ENCODE results near the gene SUPT6H. TPM values are rescaled to one million over a fixed set of nuclear protein-coding genes. Genes with fewer than 3 reads are reported as not detected.

The SUPT6H gene
- polyA plus RNA-seq, 1 experiment: 37.1 TPM

- POLR2A ChIA-PET: interaction anchor here (0.6 kb wide), 1 partner anchor 34 kb away, joined by 4 read pairs; no protein-coding TSS in a partner anchor
- Histone ChIP-seq H3K36me3 (ENCODE audit: control insufficient read depth, insufficient read depth, low read length) (peaks cover 19% of the 10 kb centered on the region), H3K27me3 (ENCODE audit: control insufficient read depth, insufficient read depth, low read length) (no peaks in the 10 kb centered on the region), H3K4me3 (ENCODE audit: low read depth, low read length) (no peak overlapping the region)
- DNase-seq (ENCODE audit: low read depth): no peak
- CTCF ChIA-PET: interaction anchor here (0.6 to 4.5 kb wide), 4 partner anchors 7 to 239 kb away, joined by 3 to 21 read pairs (median 10); partner anchors contain the start of genes RPL23A and TLCD1
- TF ChIP-seq CTCF (IDR thresholded peaks at IDR 0.05; ENCODE audit: insufficient read depth, low read depth, low read length): no peak
Observed at GRCh38 chr17:28712705-28713415, 50.9 kb downstream of the SUPT6H start.

GRCh38 chr17:28714281-28714680 is 52.3 kb downstream of the SUPT6H start:
- no peak for TF ChIP-seq CTCF (IDR thresholded peaks at IDR 0.05; ENCODE audit: insufficient read depth, low read depth, low read length)
- no peak for DNase-seq (ENCODE audit: low read depth)
- CTCF ChIA-PET: interaction anchor here (4.5 kb wide), 1 partner anchor 12 kb away, joined by 21 read pairs; the partner anchor contains the start of gene TLCD1
- H3K4me3 ChIP-seq (ENCODE audit: low read depth, low read length): no peak overlapping the region
- POLR2A ChIA-PET: no interaction called here
- no peaks in the 10 kb centered on the region for H3K27me3 ChIP-seq (ENCODE audit: control insufficient read depth, insufficient read depth, low read length)
- peaks cover 19% of the 10 kb centered on the region for H3K36me3 ChIP-seq (ENCODE audit: control insufficient read depth, insufficient read depth, low read length)

- H3K4me3 ChIP-seq (ENCODE audit: low read depth, low read length): no peak overlapping the region
- POLR2A ChIA-PET: no interaction called here
- no peak for DNase-seq (ENCODE audit: low read depth)
- TF ChIP-seq CTCF (IDR thresholded peaks at IDR 0.05; ENCODE audit: insufficient read depth, low read depth, low read length): no peak
- no peaks in the 10 kb centered on the region for H3K27me3 ChIP-seq (ENCODE audit: control insufficient read depth, insufficient read depth, low read length)
- H3K36me3 ChIP-seq (ENCODE audit: control insufficient read depth, insufficient read depth, low read length): peaks cover 19% of the 10 kb centered on the region
- CTCF ChIA-PET: interaction anchor here (0.6 to 4.5 kb wide), 6 partner anchors 9 to 884 kb away, joined by 3 to 21 read pairs (median 3); partner anchors contain the start of gene TLCD1
Observed at GRCh38 chr17:28715217-28715616, 53.2 kb downstream of the SUPT6H start.

- Histone ChIP-seq H3K27me3 (ENCODE audit: control insufficient read depth, insufficient read depth, low read length) (no peaks in the 10 kb centered on the region), H3K36me3 (ENCODE audit: control insufficient read depth, insufficient read depth, low read length) (peaks cover 22% of the 10 kb centered on the region), H3K4me3 (ENCODE audit: low read depth, low read length) (peak overlapping the region; percentile 55)
- CTCF ChIA-PET: interaction anchor here (1.1 to 4.5 kb wide), 3 partner anchors 10 to 47 kb away, joined by 3 to 21 read pairs (median 5); partner anchors contain the start of gene TLCD1
- DNase-seq (ENCODE audit: low read depth): no peak
- POLR2A ChIA-PET: no interaction called here
- TF ChIP-seq CTCF (IDR thresholded peaks at IDR 0.05; ENCODE audit: insufficient read depth, low read depth, low read length): no peak
Observed at GRCh38 chr17:28716740-28717577, 55.0 kb downstream of the SUPT6H start.
